Measurements from ENCODE around the gene MYH15.

MYH15 gene

DNA sequence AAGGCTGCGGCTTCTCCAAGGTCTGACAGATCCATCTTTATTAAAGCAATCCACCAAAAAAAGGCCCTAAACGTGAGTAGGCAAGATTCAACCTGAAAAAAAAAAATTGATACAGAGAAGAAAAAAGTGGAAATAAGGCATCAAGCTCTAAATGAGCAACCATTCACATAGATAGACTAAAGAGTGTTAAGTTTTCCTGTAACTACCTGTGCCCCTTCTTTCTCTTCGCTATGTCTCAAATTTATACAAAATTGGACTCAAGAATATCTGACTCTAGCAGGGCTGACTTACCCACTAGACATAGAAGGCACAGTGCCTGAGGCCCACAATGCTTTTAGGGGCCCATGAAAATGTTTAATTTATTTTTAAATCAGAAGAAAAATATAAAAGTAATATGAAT, at the start of gene MYH15:
MYH15 (minus strand) TSS at position 101 of the 400 bp plus-strand sequence; CDS start at position 35, 66 bp downstream.
- no peak for DNase-seq (ENCODE audit: low spot score)

DNA sequence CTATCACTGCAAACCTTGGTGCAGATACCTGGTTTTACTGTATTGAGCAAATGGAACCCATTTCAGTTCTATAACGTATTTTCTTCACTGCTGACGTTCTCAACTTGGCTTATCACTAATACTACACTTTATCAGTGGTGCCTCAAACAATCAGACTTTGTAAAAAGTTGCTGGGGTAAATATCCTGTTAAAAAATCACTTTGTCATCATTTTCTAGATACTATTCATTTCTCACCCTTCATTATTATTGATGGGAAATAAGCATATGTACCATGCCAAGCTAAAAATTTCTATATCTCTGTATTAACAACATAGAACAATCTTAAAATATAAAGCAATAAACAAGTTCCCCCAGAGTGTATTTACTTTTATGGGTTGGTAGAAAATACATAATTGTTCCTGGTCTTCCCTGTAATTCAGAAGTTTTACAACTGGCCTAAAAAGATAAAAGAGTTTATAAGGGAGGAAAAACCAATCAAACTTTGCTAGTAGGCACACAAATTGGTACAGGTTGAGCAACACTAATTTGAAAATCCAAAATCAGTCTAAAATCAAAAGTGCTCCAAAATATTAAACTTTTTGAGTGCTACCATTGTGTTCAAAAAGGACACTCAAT, 45.7 kb upstream of the MYH15 start:
- DNase-seq (ENCODE audit: low spot score) = no peak

DNA sequence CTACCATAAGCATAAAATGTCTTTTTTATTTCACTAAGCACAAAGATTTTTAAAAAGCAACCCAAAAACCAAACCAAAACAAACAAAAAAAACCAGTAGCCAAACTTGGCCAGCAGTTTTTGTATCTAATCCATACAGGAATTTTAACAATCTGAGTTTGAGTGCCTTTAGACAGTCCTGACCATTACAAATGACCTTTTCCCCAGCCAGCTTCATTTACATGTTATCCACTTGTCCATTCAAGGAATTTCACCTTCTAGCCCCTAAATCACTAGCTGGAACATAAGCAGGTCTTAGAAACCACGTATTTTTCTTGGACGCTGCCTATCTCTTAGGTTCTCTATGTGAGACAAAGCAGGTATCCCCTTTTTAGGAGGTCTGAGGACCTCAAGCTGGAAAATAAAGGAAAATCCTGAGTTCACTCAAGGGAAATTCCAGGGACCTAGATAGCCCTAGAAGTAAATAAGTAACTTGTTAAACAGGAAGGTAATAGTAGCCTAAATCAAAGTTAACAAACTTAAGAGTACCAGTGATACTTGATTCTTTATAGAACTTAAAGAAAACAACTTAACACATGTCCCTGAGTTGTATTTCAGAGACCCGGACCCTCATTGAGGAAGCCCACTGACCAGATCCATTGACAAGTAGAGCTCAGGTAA, 44.6 kb upstream of the MYH15 start:
- DNase-seq (ENCODE audit: low spot score) = no peak

DNA sequence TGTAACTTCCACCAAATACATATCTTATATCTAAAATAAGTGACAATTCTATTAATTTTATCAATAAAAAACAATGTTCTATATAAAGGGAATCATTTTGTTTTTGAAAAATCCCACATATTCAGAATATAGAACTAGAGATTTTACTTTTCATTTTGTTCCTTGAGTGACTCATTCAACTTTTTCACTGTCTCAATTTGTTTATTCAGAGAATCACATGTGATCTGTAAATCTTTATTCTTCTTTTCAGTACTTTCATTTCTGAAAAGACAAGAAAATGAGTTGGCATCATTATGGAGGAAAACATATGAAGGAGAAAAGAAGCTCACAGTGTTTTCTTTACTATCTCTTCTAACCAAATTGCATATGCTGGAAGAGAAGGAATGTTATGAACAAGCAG, 43.8 kb upstream of the MYH15 start:
- no peak for DNase-seq (ENCODE audit: low spot score)

DNA sequence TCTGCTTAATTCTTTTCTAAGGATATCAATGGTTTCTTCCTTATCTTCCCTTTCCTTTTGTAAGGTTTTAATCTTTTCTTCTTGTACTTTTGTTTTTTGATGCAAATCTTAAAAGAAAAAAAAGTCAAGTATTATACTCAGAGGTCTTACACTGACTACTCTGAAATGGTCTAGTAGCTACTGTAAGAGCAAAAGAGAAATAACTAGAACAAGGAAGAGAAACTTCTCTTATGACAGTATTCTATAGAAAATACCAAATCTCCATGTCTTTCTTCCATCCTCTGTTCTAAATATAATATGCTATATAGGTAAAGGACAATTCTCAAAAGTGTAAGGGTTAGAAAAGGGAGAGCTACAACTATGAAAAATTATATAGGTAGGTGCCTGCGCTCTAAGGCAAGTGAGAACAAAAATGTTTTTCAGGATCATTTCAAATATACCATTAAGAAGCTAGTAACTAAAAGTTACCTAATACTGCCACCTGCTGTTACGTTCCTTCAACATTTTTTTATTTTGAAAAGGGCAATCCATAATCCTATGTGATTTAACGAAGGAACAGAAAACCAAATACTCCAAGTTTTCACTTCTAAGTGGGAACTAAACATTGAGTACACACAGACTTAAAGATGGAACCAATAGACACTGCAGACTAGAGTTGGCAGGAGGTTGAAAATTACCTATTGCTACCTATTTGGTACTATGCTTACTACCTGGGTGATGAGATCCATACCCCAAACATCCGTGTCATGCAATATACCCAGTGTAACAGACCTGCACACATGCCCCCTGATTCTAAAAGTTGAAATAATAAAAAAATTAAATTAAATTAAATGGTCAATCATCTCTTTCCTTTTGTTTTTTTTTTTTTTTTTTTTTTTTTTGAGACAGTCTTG, 42.1 kb upstream of the MYH15 start:
- peak; percentile 66 for DNase-seq (ENCODE audit: low spot score)

DNA sequence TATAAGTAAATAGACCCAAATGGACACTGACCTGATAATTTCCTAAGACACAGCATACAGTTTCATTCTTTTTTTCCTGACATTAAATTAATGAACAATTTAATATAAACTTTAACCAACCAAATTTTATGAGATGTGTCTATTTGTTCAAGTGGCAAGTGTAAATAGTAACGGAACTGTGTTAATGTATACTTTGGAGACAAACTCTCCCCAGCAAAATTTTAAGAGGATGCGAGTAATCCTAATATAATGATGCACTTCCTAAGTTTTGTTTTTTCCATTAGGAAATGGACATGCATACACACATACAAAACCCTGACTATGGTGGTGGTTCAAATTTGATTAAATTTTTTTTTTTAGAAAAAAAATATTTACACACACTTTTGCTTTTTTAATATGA, 38.5 kb upstream of the MYH15 start:
- no peak for DNase-seq (ENCODE audit: low spot score)

DNA sequence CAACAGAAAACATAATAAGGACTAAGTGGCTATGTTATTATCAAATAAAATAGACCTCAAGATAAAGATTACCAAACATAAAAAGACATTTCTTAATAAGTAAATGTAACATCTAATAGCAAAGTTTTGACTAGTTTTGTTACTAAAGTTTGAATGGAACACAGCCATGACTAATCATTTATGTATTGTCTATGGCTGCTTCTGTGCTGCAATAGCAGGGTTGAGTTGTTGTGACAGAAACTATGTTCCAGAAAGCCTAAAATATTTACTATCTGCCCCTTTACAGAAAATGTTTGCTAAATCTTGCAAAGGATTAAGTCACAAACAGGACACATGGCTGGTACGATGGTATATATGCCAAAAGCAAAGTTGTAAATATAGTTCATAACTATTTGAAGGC, 37.9 kb upstream of the MYH15 start:
- DNase-seq (ENCODE audit: low spot score) = no peak

DNA sequence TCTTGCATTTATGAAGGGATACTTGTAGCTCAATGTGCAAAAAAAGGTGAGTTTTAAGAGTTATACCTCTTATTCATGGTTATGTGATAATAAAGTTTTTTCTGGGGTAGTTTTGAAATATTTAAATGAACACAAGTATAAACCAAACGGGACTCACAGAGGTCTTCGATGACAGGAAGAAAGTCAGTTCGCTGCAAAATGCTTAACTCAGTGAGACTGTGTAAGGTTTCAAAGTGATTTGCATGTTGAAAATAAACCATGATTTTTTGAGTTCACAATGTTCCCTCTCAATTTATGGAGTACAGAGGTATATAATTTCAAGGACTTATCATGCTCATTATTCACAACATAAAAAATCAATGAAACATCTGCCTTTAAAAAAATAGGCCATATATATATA, 36.3 kb upstream of the MYH15 start:
- DNase-seq (ENCODE audit: low spot score) = no peak

DNA sequence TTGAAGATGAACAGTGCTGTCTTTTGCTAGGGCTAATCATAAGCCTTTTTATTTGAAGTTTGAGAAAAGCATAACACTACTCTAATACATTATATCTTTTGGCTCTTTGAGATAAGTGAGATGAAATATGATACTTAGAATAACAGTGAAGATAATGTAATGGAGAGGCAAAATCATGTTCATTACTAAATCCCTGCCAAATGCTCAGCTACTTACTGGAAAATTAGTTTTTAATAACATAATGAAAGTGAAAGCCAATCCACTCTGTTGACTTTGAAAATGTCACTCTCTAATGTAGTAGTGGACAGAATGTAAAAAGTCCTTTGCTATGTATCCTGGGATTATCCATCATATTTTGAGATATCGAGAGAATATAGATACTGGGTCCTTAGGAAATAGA, 35.9 kb upstream of the MYH15 start:
- DNase-seq (ENCODE audit: low spot score) = no peak

DNA sequence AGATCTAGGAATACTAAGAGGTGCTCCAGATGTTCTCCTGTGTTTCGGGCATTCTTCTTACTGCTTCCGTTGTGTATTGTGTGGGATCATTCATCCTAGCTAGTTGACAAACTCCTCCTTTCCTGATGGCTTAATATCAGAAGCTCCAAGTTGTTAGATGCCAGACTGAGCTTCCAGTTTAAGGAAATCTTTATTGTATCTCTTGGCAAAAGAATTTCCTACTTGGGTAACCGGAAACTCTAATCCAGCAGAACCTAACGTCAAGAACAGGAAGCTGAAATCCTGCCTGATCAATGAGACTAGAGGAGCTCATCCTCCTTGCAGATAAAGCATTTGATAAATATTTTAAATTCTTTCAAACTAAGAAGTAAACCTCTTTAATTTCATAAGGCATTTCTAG, 27.7 kb upstream of the MYH15 start:
- no peak for DNase-seq (ENCODE audit: low spot score)

DNA sequence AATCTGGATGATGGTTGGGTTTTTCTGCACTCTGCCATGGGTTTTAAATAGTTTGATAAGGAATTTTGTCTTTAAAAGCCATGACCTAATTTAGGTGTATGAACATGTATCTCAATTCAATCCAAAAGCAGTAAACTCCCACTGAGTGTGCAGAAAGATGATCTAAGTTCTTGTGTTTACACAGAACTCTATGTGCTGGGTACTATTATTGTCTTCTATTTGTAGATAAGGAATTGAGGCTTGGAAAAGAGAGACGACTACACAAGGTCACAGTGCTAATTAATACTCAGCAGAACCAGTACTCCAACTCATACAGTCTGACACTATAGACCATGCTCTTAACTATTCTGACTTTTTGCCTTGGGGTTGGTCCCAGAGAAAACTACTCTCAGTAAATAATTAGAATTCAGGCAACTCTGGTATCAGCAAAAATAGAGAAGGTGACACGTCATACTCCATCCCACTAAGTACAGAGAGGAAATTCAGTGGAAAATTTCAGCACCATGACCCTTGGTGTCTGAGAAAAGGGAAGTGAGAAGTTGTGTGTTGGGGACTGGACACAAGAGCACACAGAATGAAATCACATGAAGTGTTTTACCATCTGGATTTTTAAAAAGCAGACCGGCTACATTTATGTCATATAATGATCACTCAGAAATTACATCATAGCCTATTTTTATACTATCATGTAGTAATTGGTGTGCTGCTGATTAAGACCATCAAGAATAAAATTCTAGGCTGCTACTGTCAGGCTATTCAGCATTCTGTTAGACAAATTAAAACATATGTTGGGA, 18.3 kb upstream of the MYH15 start:
- DNase-seq (ENCODE audit: low spot score) = peak; percentile 49

DNA sequence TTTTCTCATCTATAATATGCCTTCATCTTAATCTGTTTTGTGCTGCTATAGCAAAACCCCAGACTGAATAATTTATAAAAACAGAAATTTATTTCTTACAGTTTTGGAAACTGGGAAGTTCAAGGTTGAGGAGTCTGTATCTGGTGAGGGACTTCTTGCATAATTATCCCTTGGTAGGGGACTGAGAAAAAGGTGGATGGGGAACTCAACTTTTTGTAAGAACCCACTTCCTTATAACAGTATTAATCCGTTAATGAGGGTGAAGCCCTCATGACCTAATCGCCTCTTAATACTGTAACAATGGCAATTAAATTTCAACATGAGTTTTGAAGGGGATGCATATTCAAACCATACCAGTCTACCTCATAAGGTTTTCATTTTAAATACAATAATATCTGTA, 17.4 kb upstream of the MYH15 start:
- DNase-seq (ENCODE audit: low spot score) = no peak

DNA sequence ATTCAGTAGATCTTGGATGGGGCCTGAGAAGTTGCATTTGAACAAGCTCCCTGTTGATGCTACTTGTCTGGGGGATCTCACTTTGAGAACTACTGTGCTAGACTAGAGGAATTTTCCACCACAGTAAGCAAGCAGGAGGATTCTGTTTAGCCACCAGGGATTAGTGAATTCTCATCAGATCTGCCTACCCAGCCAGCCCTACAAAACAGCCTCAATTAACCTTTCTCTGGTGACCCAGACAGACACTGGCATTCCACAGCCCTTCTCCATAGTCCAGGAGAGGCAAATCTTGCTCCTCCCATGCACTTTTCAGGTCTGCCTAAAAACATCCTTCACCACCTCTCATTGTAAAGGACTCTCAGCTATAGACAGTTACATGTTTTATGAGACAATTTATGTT, 16.7 kb upstream of the MYH15 start:
- DNase-seq (ENCODE audit: low spot score) = no peak

DNA sequence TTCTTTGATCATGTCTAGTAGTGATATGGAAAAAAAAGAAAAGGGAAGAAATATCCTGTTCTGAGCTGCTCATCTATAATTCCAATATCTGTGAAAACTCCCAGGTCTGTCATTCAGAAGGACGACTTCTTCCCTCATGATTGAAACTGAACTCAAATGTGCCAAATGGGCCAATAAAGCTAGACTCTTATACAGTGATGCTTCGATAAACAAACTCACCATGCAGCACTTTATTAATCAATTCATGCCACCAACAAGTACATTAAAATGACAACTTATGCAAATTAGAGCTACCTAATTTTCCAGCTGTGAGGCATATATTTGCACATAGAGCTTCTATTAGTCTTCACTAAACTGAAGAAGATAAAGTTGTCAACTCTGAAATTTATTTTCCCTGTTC, 15.6 kb upstream of the MYH15 start:
- DNase-seq (ENCODE audit: low spot score) = no peak

DNA sequence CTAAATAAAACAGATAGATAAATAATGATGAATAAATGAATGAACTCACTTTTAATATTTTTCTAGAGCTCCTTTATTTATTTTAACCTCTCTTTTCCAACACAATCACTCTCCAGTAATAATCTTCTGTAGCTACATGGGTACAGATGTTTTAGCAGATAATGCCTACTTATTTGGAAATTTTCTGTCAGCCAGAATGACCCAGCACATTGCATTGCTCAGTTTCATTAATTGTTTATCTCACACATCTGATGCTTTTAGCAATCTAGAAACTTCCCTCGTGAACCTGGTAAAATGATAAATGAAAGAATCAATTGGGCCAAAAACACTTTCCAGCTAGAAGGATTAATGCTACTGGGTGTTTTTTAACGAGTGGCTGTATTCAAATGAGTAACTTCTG, 14.9 kb upstream of the MYH15 start:
- no peak for DNase-seq (ENCODE audit: low spot score)

DNA sequence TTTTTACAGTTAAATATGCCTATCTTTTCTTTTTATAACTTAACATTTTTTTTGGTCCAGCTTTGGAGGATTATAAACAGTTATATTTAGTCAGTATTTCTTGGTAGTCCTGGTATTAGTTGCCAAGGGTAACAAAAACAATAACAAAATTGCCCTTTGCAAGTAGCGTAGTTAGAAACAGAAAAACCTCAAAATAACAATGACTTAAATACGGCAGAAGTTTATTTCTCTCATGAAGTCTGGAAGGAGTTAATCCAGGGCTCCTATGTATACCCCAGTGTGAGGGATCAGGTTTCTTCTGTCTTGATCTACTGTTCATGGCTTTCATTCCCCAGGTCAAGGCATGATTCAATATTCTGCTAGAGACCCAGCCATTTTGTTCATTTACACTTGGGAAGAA, 14.1 kb upstream of the MYH15 start:
- DNase-seq (ENCODE audit: low spot score) = no peak

DNA sequence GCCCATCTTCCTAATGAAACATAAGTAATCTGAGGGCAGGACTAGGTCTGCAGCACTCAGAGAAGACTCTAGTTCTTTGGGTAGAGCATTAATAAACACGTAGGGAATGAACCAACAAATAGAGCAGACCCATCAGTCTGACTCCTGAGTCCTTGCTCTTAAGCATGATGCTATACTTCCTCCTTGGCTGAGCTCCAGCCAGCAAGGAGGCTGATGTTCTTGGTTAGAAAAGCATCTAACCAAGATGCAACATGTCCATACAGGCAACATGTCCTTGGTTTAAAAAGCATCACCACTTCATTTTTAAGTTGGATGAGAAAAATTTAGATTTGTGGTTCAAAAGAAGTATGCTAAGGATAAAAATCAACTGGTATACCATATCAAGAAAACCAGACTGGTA, 8.5 kb upstream of the MYH15 start:
- no peak for DNase-seq (ENCODE audit: low spot score)

DNA sequence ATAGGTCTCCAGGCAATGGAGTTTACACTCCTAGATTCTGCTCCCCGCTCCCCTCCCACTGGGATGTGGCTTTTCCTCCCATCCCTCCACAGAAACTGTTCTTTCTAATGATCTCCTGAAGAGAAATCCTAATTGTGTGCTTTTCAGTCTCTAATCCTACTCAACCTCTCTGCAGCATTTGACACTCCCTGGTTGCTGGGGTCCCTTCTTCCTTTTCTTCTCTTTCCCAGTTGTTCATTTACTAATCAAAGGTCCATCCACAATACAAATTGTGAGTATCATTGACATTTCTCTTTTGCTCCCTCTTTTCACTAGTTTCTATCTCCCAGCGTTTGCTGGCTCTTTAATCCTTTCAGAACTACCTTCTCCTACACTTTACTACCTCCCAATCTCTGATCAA, 6.5 kb upstream of the MYH15 start:
- DNase-seq (ENCODE audit: low spot score) = no peak

DNA sequence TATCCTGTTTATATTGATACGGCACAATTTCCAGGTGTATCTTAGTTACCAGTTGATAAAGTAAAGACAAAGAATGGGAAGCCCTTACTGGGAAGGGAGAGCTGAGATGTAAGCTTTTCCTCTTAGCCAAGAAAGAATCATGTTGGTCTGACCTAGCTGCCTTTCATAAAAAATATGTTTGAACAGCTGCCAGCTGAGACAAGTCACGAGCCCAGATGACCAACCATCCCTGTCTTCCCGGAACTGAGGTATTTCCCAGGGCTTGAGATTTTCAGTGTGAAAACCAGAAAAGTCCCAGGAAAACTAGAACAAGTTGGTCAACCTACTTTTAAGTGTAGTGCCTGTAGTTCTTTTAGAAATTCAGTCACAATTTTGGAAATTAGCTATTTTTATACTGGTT, 3.6 kb upstream of the MYH15 start:
- DNase-seq (ENCODE audit: low spot score) = no peak

DNA sequence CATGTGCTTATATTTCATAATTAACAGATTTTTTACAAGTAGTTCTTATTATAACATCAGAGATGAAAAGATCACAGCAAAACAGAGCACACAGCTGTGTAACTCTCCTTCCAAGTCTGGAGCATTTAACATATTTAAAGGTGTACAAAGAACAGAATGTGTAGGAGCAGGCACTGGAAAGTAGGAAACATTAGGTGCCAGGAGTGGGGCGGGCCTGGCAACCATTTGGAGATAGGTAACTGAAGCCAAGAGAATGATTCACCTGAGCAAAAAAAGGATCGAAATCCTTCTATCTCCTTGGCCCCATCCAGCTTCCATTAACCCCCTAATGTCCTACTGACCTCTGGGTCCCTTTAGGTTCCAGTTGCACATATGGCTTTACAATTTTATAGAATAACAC, 2.3 kb upstream of the MYH15 start:
- DNase-seq (ENCODE audit: low spot score) = no peak

DNA sequence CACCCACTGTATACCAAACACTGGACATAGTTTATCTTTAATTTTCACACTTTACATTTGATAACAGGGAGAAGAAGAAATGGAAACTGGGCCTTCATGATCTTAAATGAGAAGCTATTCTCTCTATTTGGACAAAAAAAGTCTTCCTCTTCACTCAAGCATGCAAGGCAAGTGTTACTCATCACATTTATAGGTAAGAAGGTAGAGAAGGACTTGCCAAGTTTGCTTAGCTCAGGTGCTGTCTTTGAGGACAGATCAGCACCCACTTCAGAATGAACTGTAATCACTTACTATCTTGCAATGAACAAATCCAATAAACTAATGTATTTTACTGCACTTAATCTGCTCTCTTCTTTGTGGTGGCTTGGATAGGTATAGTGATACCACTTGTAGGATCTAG, 1.1 kb upstream of the MYH15 start:
- DNase-seq (ENCODE audit: low spot score) = no peak

DNA sequence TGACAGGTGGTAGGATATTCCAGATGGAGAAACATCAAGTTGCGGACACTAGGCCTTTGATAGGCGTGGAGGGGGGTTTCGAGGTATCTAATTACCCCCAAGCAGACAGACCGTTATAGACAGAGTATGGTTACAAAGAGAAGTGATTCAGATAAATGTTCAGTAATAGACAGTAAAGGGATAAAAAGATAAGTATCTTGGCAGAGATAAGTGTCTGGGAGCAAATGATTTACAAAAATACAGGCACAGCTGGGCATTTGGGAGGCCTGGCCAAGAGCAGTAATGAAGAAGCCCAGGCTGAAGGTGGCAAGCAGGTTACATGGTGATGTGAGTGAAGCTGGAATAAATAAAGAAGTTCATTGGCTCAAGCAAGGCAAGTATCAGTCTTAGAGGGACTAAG, 659 bp upstream of the MYH15 start:
- DNase-seq (ENCODE audit: low spot score) = no peak

DNA sequence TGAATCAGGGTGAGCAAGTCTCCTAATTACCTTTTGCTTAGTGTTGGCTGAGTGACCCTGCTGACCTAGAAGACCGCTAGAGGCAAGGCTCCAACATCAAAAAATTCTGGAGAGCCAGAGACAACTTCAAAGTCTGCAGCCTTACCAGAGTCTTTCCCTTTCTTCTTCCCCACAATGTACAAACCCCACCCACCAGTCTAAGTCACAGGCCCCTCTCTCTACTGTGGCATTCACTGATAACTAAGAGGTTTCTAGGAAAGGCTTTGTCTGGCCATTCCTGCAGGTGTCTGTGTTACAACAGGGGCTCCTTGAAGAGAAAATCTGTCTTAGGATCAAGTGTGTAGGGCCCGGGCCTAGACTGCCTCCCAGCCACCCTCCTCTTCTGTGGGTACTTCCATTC, 525 bp downstream of the MYH15 start:
- DNase-seq (ENCODE audit: low spot score) = no peak
